K562 (cell line): ENCODE results near the gene KBTBD12. TPM values are rescaled to one million over a fixed set of nuclear protein-coding genes. Genes with fewer than 3 reads are reported as not detected.

ENCODE experiments used
- ARID1B ChIP-seq: fragments of 450-650 bp; IDR thresholded peaks from 2 replicates; pipeline ENCODE4 v1.6.1; 2016; ENCODE audit warnings: antibody characterized with exemption, mild to moderate bottlenecking, inconsistent platforms
- ARID3B ChIP-seq: fragments of 250-450 bp; sonication (Bioruptor Pico); IDR thresholded peaks from 2 replicates; pipeline ENCODE4 v1.4.0; 2020; ENCODE audit warnings: borderline replicate concordance
- CGGBP1 ChIP-seq: fragments of 250-450 bp; sonication (Bioruptor Pico); IDR thresholded peaks from 2 replicates; pipeline ENCODE4 v1.9.0; 2021; ENCODE audit warnings: mild to moderate bottlenecking
- ETS2 ChIP-seq: IDR thresholded peaks from 2 replicates; pipeline ENCODE4 v1.6.1; 2016; ENCODE audit warnings: borderline replicate concordance, missing genetic modification characterization, mild to moderate bottlenecking, moderate library complexity, missing compliant biosample characterization; ENCODE audit not compliant: poor library complexity, severe bottlenecking
- FOXA1 ChIP-seq: fragments of 450-650 bp; IDR thresholded peaks from 2 replicates; pipeline ENCODE4 v1.6.1; 2016; ENCODE audit warnings: mild to moderate bottlenecking, borderline replicate concordance
- ILF3 ChIP-seq: fragments of 450-650 bp; IDR thresholded peaks from 2 replicates; pipeline ENCODE4 v1.6.1; 2018; ENCODE audit warnings: antibody characterized with exemption, mild to moderate bottlenecking, moderate library complexity, borderline replicate concordance
- MTF1 ChIP-seq: fragments of 250-450 bp; sonication (Bioruptor Pico); IDR thresholded peaks from 2 replicates; pipeline ENCODE4 v1.9.0; 2021; ENCODE audit warnings: moderate library complexity, mild to moderate bottlenecking, inconsistent platforms, borderline replicate concordance
- NR4A1 ChIP-seq, 2 experiments: fragments of 250-450 bp in 1 of 2; fragments of 450-650 bp in 1 of 2; sonication (Bioruptor Pico) in 1 of 2; IDR thresholded peaks; 2 replicates each; pipeline versions ENCODE4 v1.4.0 to v1.6.1; 2016 to 2020; ENCODE audit warnings: mild to moderate bottlenecking in 2 of 2, missing compliant biosample characterization in 1 of 2, missing genetic modification characterization in 1 of 2, moderate library complexity in 1 of 2
- PURB ChIP-seq: sonication (generic); formaldehyde crosslinking; IDR thresholded peaks from 2 replicates; pipeline ENCODE4 v1.9.0; 2021; ENCODE audit warnings: low read depth, mild to moderate bottlenecking, missing genetic modification reagents
- RAD51 ChIP-seq: fragments of 450-650 bp; IDR thresholded peaks from 2 replicates; pipeline ENCODE4 v1.7.1; 2016; ENCODE audit warnings: low read depth, mild to moderate bottlenecking, borderline replicate concordance
- SFPQ ChIP-seq: fragments of 200-400 bp; formaldehyde crosslinking; IDR thresholded peaks from 2 replicates; pipeline ENCODE4 v1.6.1; 2017; ENCODE audit warnings: mild to moderate bottlenecking, low read depth, low read length, moderate library complexity
- STAG1 ChIP-seq: sonication (generic); formaldehyde crosslinking; IDR thresholded peaks from 2 replicates; pipeline ENCODE4 v1.5.0; 2020; ENCODE audit warnings: missing genetic modification reagents, borderline replicate concordance
- TGIF2 ChIP-seq: sonication (generic); formaldehyde crosslinking; IDR thresholded peaks from 2 replicates; pipeline ENCODE4 v1.8.1; 2022; ENCODE audit warnings: mild to moderate bottlenecking, missing genetic modification reagents, moderate library complexity
- XRCC4 ChIP-seq: IDR thresholded peaks from one replicate; pipeline ENCODE4 v1.6.1; 2011; ENCODE audit not compliant: insufficient read depth, insufficient read length; ENCODE audit errors: extremely low read depth
- ZNF311 ChIP-seq: fragments of 250-450 bp; sonication (Bioruptor Pico); IDR thresholded peaks from 2 replicates; pipeline ENCODE4 v1.4.0; 2020; ENCODE audit warnings: mild to moderate bottlenecking, moderate library complexity
- ZNF41 ChIP-seq: fragments of 250-450 bp; sonication (Bioruptor Pico); conservative IDR thresholded peaks from 2 replicates; pipeline ENCODE4 v1.4.0; 2020; ENCODE audit warnings: mild to moderate bottlenecking
- ZNF707 ChIP-seq: fragments of 250-450 bp; sonication (Bioruptor Pico); conservative IDR thresholded peaks from 2 replicates; pipeline ENCODE4 v1.8.0; 2022; ENCODE audit warnings: inconsistent platforms, mild to moderate bottlenecking, moderate library complexity
- polyA plus RNA-seq, 8 experiments: library from polyadenylated mRNA; depleted of rRNA in 4 of 8; stranded (reverse) in 5 of 8; unstranded in 3 of 8; fragments of >200 nt; fragmentation: Nextera tagmentation in 2 of 8; fragmentation: Illumina TruSeq in 1 of 8; extraction: Ambion mirVana in 2 of 8; extraction: Trizol in 1 of 8; gene quantifications; 2 replicates each; pipeline versions ENCODE4 v1.2.1 to v1.2.3, GENCODE V29; 2011 to 2014; ENCODE audit warnings: inconsistent platforms in 1 of 8, missing spikeins in 1 of 8
- total RNA-seq, 7 experiments: library from RNA; depleted of rRNA in 6 of 7; stranded (reverse); fragments of >200 nt in 6 of 7; fragmentation: Illumina TruSeq in 2 of 7; extraction: Trizol in 2 of 7; gene quantifications; 2 replicates each; pipeline versions ENCODE4 v1.2.1 to v1.2.3, GENCODE V29; 2011 to 2021; ENCODE audit warnings: low replicate concordance in 1 of 7
- TF ChIP-seq, protein P1 (sequence below): fragments of 250-450 bp; sonication (Bioruptor Pico); IDR thresholded peaks from 2 replicates; pipeline ENCODE4 v1.5.0; 2021
- TF ChIP-seq, protein P2 (sequence below): fragments of 450-650 bp; IDR thresholded peaks from one replicate; pipeline ENCODE4 v1.6.1; 2018; ENCODE audit warnings: mild to moderate bottlenecking, moderate library complexity; ENCODE audit not compliant: partially characterized antibody

KBTBD12 gene
- total and polyA plus RNA-seq, 9 of the 15 experiments (the other 6 are each of a cell fraction or from before 2014, with no cell fraction given), result not detected

- no peak for TF ChIP-seq ETS2 (tag)
- no peak for TF ChIP-seq ZNF311 (CRISPR knock-in tag)
- no peak for TF ChIP-seq STAG1
- TF ChIP-seq, protein P1, sequence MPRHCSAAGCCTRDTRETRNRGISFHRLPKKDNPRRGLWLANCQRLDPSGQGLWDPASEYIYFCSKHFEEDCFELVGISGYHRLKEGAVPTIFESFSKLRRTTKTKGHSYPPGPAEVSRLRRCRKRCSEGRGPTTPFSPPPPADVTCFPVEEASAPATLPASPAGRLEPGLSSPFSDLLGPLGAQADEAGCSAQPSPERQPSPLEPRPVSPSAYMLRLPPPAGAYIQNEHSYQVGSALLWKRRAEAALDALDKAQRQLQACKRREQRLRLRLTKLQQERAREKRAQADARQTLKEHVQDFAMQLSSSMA, result no peak
- TF ChIP-seq ARID1B, result peak; percentile 81; the same call in 1 of the 2 replicates
- TF ChIP-seq XRCC4, result no peak
- no peak for TF ChIP-seq ZNF707 (CRISPR knock-in tag)
- TF ChIP-seq MTF1 (CRISPR knock-in tag), result no peak
- TF ChIP-seq ARID3B (CRISPR knock-in tag), result no peak
- TF ChIP-seq NR4A1 (CRISPR knock-in tag; IDR thresholded peaks at IDR 0.05), result no peak
- no peak; the same call in 1 of the 2 replicates for TF ChIP-seq NR4A1 (tag; IDR thresholded peaks at IDR 0.05)
- no peak for TF ChIP-seq SFPQ
- no peak for TF ChIP-seq RAD51
- no peak for TF ChIP-seq ILF3
- TF ChIP-seq PURB (CRISPR knock-in tag), result no peak
- TF ChIP-seq, protein P2, sequence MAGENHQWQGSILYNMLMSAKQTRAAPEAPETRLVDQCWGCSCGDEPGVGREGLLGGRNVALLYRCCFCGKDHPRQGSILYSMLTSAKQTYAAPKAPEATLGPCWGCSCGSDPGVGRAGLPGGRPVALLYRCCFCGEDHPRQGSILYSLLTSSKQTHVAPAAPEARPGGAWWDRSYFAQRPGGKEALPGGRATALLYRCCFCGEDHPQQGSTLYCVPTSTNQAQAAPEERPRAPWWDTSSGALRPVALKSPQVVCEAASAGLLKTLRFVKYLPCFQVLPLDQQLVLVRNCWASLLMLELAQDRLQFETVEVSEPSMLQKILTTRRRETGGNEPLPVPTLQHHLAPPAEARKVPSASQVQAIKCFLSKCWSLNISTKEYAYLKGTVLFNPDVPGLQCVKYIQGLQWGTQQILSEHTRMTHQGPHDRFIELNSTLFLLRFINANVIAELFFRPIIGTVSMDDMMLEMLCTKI, result no peak
- TF ChIP-seq CGGBP1 (CRISPR knock-in tag), result no peak
- no peak for TF ChIP-seq TGIF2
- TF ChIP-seq FOXA1, result no peak
- no peak for TF ChIP-seq ZNF41
These were observed 95.2 kb downstream of the KBTBD12 start (continued) for GRCh38 chr3:128009952-128010846.
